Mesothelial cell of epicardium (in vitro differentiated cells): ENCODE measurements around the gene KIR2DL3. TPM values are rescaled to one million over a fixed set of nuclear protein-coding genes. Genes with fewer than 3 reads are reported as not detected.
"Not testable (repeated sequence)": the region's sequence is repeated elsewhere in the genome, so short reads cannot be mapped to it uniquely, and the experiment has no call there.

Experiments
- DNase-seq, 2 experiments: peaks; one replicate each; pipeline ENCODE4 v3.0.0; 2021; ENCODE audit warnings: low spot score in 2 of 2; ENCODE audit not compliant: unreplicated experiment in 2 of 2
- H3K27ac Mint-ChIP-seq: 2 replicates; pipeline ENCODE4 v1.8.0; 2021; ENCODE audit warnings: mixed read lengths
- H3K27me3 Mint-ChIP-seq: 2 replicates; pipeline ENCODE4 v1.8.0; 2021; ENCODE audit warnings: low read depth, mixed read lengths
- H3K36me3 Mint-ChIP-seq: 2 replicates; pipeline ENCODE4 v1.8.0; 2021; ENCODE audit warnings: mixed read lengths
- H3K4me1 Mint-ChIP-seq: 2 replicates; pipeline ENCODE4 v1.8.0; 2021; ENCODE audit warnings: mixed read lengths
- H3K4me3 Mint-ChIP-seq: 2 replicates; pipeline ENCODE4 v1.8.0; 2021; ENCODE audit warnings: mild to moderate bottlenecking, moderate library complexity, mixed read lengths
- H3K9me3 Mint-ChIP-seq: 2 replicates; pipeline ENCODE4 v1.8.0; 2021; ENCODE audit warnings: mixed read lengths
- total RNA-seq: library from RNA; stranded (reverse); gene quantifications from 3 replicates; pipeline ENCODE4 v1.2.1, GENCODE V29; 2021
- TF ChIP-seq, protein P1 (sequence below): fragments of 200-600 bp; sonication (generic); IDR thresholded peaks from one replicate; pipeline ENCODE4 v1.5.0; 2021; ENCODE audit warnings: antibody characterized with exemption; ENCODE audit not compliant: unreplicated experiment

Gene KIR2DL3
- total RNA-seq, 1 donor from 2014 or later, result not detected

DNA sequence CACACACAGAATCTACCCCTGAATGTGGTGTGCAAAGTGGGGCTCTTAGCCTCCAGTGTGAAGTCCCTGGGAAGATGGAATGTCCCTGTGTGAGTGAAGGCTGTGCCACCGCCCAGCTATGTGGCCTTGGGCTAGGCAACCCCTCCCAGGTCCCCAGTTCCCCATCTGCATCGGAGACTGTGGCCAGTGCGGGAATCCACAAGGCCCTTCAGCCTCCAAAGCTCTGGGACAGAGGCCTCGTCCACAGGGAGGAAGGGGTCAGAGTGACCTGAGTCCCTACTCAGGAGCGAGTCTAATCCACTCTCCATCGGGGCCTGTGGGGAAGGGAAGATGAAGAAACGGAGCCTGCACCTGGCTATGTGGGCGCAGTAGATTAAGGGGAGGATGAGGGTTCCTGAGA, 33.4 kb upstream of the KIR2DL3 start:
- Mint-ChIP-seq H3K27ac (no peak overlapping the region), H3K4me3 (no peak overlapping the region), H3K36me3 (peaks cover 5% of the 10 kb centered on the region), H3K9me3 (peaks cover 53% of the 10 kb centered on the region), H3K27me3 (no peaks in the 10 kb centered on the region), H3K4me1 (no peaks in the 10 kb centered on the region)
- TF ChIP-seq, protein P1, sequence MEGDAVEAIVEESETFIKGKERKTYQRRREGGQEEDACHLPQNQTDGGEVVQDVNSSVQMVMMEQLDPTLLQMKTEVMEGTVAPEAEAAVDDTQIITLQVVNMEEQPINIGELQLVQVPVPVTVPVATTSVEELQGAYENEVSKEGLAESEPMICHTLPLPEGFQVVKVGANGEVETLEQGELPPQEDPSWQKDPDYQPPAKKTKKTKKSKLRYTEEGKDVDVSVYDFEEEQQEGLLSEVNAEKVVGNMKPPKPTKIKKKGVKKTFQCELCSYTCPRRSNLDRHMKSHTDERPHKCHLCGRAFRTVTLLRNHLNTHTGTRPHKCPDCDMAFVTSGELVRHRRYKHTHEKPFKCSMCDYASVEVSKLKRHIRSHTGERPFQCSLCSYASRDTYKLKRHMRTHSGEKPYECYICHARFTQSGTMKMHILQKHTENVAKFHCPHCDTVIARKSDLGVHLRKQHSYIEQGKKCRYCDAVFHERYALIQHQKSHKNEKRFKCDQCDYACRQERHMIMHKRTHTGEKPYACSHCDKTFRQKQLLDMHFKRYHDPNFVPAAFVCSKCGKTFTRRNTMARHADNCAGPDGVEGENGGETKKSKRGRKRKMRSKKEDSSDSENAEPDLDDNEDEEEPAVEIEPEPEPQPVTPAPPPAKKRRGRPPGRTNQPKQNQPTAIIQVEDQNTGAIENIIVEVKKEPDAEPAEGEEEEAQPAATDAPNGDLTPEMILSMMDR, result no peak
- DNase-seq, result no peak

DNA sequence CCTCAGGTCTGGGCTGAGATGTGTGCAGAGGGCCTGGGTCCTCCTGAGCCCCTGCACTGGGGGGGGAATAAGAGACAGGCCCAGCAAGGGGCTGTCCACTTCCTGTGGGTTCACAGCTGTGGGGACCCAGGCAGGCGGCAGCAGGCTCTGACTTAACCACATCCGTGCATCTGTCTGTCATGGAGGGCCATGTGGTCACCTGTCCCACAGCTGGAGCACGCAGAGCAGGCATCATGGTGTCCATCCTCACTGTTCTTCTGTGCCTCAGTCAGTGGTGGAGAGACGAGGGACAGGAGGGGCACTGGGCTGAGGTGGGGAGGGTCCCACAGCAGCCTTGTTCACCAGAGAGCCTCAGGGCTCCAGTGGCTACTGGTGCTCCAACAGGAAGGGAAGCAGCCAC, 30.4 kb upstream of the KIR2DL3 start:
- Mint-ChIP-seq H3K27me3 (no peaks in the 10 kb centered on the region), H3K4me1 (no peaks in the 10 kb centered on the region), H3K27ac (no peak overlapping the region), H3K36me3 (peaks cover 5% of the 10 kb centered on the region), H3K9me3 (peaks cover 49% of the 10 kb centered on the region), H3K4me3 (no peak overlapping the region)
- TF ChIP-seq, protein P1, result no peak
- no peak for DNase-seq

DNA sequence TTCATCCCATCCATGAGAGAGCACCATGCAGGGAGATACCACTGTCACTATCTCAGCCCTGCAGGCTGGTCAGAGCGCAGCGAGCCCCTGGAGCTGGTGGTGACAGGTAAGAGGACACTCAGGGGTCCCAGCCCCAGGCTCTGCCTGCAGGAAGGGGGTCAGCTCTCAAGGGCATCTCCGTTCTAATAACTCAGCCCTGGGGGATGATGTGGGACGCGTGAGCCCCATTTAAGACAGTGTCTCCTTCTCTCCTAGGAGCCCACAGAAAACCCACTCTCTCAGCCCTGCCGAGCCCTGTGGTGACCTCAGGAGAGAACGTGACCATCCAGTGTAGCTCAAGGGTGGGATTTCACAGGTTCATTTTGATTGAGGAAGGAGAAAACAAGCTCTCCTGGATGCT, 29.5 kb upstream of the KIR2DL3 start:
- DNase-seq, result no peak
- Mint-ChIP-seq H3K36me3 (peaks cover 5% of the 10 kb centered on the region), H3K27me3 (no peaks in the 10 kb centered on the region), H3K4me1 (no peaks in the 10 kb centered on the region), H3K4me3 (no peak overlapping the region), H3K27ac (no peak overlapping the region), H3K9me3 (peaks cover 49% of the 10 kb centered on the region)
- TF ChIP-seq, protein P1, result no peak

DNA sequence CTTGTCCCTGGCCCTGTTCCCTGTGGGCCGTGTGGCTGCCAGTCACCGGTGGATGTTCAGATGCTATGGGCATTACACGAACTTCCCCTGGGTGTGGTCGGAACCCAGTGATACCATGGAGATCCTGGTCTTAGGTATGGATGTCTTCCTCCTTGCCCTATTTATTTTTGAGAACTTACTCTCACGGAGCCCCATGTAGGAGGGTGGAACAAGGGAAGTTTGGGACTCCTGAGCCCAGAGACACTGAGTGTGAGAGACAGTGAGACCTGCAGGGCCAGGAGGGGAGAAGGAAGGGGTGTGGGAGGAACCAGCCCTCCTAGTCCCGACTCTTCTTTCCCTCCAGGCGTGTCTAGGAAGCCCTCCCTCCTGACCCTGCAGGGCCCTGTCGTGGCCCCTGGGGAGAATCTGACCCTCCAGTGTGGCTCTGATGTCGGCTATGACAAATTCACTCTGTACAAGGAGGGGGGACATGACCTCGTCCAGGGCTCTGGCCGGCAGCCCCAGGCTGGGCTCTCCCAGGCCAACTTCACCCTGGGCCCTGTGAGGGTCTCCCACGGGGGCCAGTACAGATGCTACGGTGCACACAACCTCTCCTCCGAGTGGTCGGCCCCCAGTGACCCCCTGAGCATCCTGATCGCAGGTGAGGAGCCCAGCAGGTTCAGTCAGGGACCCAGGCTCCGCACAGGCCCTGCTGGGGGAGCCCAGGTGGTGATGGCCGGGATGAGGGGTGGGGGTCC, 28.9 kb upstream of the KIR2DL3 start:
- peaks cover 47% of the 10 kb centered on the region for H3K9me3 Mint-ChIP-seq
- TF ChIP-seq, protein P1, result no peak

DNA sequence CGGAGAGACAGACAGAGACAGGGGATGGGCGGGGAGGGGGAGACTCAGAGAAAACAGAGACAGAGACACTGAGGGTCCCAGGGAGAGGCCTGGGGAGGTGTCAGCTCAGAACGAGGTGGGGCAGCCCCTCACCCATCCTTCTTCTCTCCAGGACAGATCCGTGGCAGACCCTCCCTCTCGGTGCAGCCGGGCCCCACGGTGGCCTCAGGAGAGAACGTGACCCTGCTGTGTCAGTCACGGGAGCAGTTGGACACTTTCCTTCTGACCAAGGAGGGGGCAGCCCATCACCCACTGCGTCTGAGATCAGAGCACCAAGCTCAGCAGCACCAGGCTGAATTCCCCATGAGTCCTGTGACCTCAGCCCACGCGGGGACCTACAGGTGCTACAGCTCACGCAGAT, 28.4 kb upstream of the KIR2DL3 start:
- not testable (repeated sequence) for H3K27me3 Mint-ChIP-seq, H3K36me3 Mint-ChIP-seq, H3K4me1 Mint-ChIP-seq, H3K27ac Mint-ChIP-seq, H3K4me3 Mint-ChIP-seq, DNase-seq
- H3K9me3 Mint-ChIP-seq, result peaks cover 46% of the 10 kb centered on the region

More for the DNA sequence above, 28.9 kb upstream of the KIR2DL3 start:
- H3K27me3 Mint-ChIP-seq, result no peaks in the 10 kb centered on the region
- no peak for DNase-seq
- H3K27ac Mint-ChIP-seq, result no peak overlapping the region
- peaks cover 3% of the 10 kb centered on the region for H3K36me3 Mint-ChIP-seq
- no peaks in the 10 kb centered on the region for H3K4me1 Mint-ChIP-seq
- no peak overlapping the region for H3K4me3 Mint-ChIP-seq

DNA sequence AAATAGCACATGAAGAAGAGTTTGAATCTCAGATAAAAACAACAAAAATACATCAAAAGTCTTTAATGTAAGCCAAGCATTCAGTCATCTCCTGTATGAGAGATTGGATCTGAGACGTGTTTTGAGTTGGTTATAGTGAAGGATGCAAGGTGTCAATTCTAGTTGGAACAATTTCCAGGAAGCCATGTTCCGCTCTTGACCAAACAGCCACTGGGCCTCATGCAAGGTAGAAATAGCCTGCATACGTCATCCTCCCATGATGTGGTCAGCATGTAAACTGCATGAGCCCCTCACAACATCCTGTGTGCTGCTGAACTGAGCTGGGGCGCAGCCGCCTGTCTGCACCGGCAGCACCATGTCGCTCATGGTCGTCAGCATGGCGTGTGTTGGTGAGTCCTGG, 14.2 kb upstream of the KIR2DL3 start, which contains the start of gene KIR3DL3:
KIR3DL3 (plus strand) TSS at position 301 of the 400 bp plus-strand sequence; CDS start at position 356, 55 bp downstream.
- peaks cover 15% of the 10 kb centered on the region for H3K36me3 Mint-ChIP-seq
- H3K9me3 Mint-ChIP-seq, result peaks cover 87% of the 10 kb centered on the region

More for the DNA sequence above, 14.2 kb upstream of the KIR2DL3 start, which contains the start of gene KIR3DL3:
- TF ChIP-seq, protein P1, result no peak
- Mint-ChIP-seq H3K4me1 (no peaks in the 10 kb centered on the region), H3K4me3 (no peak within 1 kb of the TSS), H3K27me3 (no peaks in the 10 kb centered on the region), H3K27ac (no peak within 1 kb of the TSS)
- DNase-seq, result no peak
